ENCODE measurements around the gene ACKR3.

ACKR3 gene

GRCh38 chr2:236569573-236569973 lies at the start of gene ACKR3:
Gene ACKR3, plus strand, starts transcription at chr2:236569825. Its CDS starts 10,641 bp downstream, at chr2:236580466.
- peak in 1 of 2 donors; percentile 63 for DNase-seq (ENCODE audit: low read depth in 1 of 2, low spot score in 1 of 2)

GRCh38 chr2:236521556-236521955 lies 48.1 kb upstream of the ACKR3 start:
- DNase-seq (ENCODE audit: low read depth in 1 of 2, low spot score in 1 of 2): no peak

GRCh38 chr2:236523249-236523648 lies 46.4 kb upstream of the ACKR3 start:
- no peak for DNase-seq (ENCODE audit: low read depth in 1 of 2, low spot score in 1 of 2)

GRCh38 chr2:236525411-236525997 lies 44.1 kb upstream of the ACKR3 start:
- no peak for DNase-seq (ENCODE audit: low read depth in 1 of 2, low spot score in 1 of 2)

GRCh38 chr2:236526455-236527158 lies 43.0 kb upstream of the ACKR3 start:
- DNase-seq (ENCODE audit: low read depth in 1 of 2, low spot score in 1 of 2): no peak

- no peak for DNase-seq (ENCODE audit: low read depth in 1 of 2, low spot score in 1 of 2)
Measured at GRCh38 chr2:236527159-236527630, 42.4 kb upstream of the ACKR3 start.

GRCh38 chr2:236529606-236530005 lies 40.0 kb upstream of the ACKR3 start:
- DNase-seq (ENCODE audit: low read depth in 1 of 2, low spot score in 1 of 2): no peak

GRCh38 chr2:236530512-236530911 lies 39.1 kb upstream of the ACKR3 start:
- DNase-seq (ENCODE audit: low read depth in 1 of 2, low spot score in 1 of 2): no peak

GRCh38 chr2:236531195-236531594 lies 38.4 kb upstream of the ACKR3 start:
- DNase-seq (ENCODE audit: low read depth in 1 of 2, low spot score in 1 of 2): no peak

GRCh38 chr2:236531996-236532395 lies 37.6 kb upstream of the ACKR3 start:
- no peak for DNase-seq (ENCODE audit: low read depth in 1 of 2, low spot score in 1 of 2)

- DNase-seq (ENCODE audit: low read depth in 1 of 2, low spot score in 1 of 2): no peak
Measured at GRCh38 chr2:236533343-236533742, 36.3 kb upstream of the ACKR3 start.

- no peak for DNase-seq (ENCODE audit: low read depth in 1 of 2, low spot score in 1 of 2)
Measured at GRCh38 chr2:236535024-236535423, 34.6 kb upstream of the ACKR3 start.

- DNase-seq (ENCODE audit: low read depth in 1 of 2, low spot score in 1 of 2): peak in 1 of 2 donors; percentile 36
Measured at GRCh38 chr2:236536727-236537398, 32.8 kb upstream of the ACKR3 start.

GRCh38 chr2:236538242-236538641 lies 31.4 kb upstream of the ACKR3 start:
- DNase-seq (ENCODE audit: low read depth in 1 of 2, low spot score in 1 of 2): no peak

GRCh38 chr2:236541008-236541562 lies 28.5 kb upstream of the ACKR3 start:
- no peak for DNase-seq (ENCODE audit: low read depth in 1 of 2, low spot score in 1 of 2)

- no peak for DNase-seq (ENCODE audit: low read depth in 1 of 2, low spot score in 1 of 2)
Measured at GRCh38 chr2:236544362-236544761, 25.3 kb upstream of the ACKR3 start.

- DNase-seq (ENCODE audit: low read depth in 1 of 2, low spot score in 1 of 2): no peak
Measured at GRCh38 chr2:236545248-236545658, 24.4 kb upstream of the ACKR3 start.

GRCh38 chr2:236545814-236546480 lies 23.7 kb upstream of the ACKR3 start:
- peak in 1 of 2 donors; percentile 32 for DNase-seq (ENCODE audit: low read depth in 1 of 2, low spot score in 1 of 2)

- DNase-seq (ENCODE audit: low read depth in 1 of 2, low spot score in 1 of 2): no peak
Measured at GRCh38 chr2:236546561-236547002, 23.0 kb upstream of the ACKR3 start.

GRCh38 chr2:236547725-236548124 lies 21.9 kb upstream of the ACKR3 start:
- DNase-seq (ENCODE audit: low read depth in 1 of 2, low spot score in 1 of 2): no peak

Data from activated CD4-positive, alpha-beta T cell treated with anti-CD3 and anti-CD28 coated beads, Interleukin-2, amount 50 U/mL, for 24 hours (primary cell).